Cortex of kidney (tissue), 1 donor: Measurements from ENCODE around the gene YWHAG.
"Not testable (repeated sequence)": the region's sequence is repeated elsewhere in the genome, so short reads cannot be mapped to it uniquely, and the experiment has no call there.

Experiments
- DNase-seq: peaks from one replicate; lab custom pipeline; 2025; lab: John Stamatoyannopoulos, UW

YWHAG gene

GRCh38 chr7:76347710-76348109, 11.1 kb downstream of the YWHAG start:
- no peak for DNase-seq

GRCh38 chr7:76346778-76347177, 12.0 kb downstream of the YWHAG start:
- no peak for DNase-seq

- DNase-seq: no peak
These were observed 12.7 kb downstream of the YWHAG start for GRCh38 chr7:76346097-76346496.

GRCh38 chr7:76343931-76344321, 14.9 kb downstream of the YWHAG start:
- DNase-seq: no peak

- DNase-seq: no peak
These were observed 15.4 kb downstream of the YWHAG start for GRCh38 chr7:76343294-76343930.

- no peak for DNase-seq
These were observed 16.6 kb downstream of the YWHAG start for GRCh38 chr7:76342222-76342621.

GRCh38 chr7:76340617-76341131, 18.1 kb downstream of the YWHAG start:
- no peak for DNase-seq

- DNase-seq: no peak
These were observed 20.3 kb downstream of the YWHAG start for GRCh38 chr7:76338298-76339084.

- no peak for DNase-seq
These were observed 21.6 kb downstream of the YWHAG start for GRCh38 chr7:76337147-76337546.

- no peak for DNase-seq
These were observed 22.7 kb downstream of the YWHAG start for GRCh38 chr7:76336094-76336493.

- not testable (repeated sequence) for DNase-seq
These were observed 23.4 kb downstream of the YWHAG start for GRCh38 chr7:76335417-76335816.

- DNase-seq: no peak
These were observed 24.3 kb downstream of the YWHAG start for GRCh38 chr7:76334320-76334967.

- DNase-seq: no peak
These were observed 25.2 kb downstream of the YWHAG start for GRCh38 chr7:76333511-76334101.

GRCh38 chr7:76332078-76332477, 26.7 kb downstream of the YWHAG start:
- no peak for DNase-seq

GRCh38 chr7:76330673-76331072, 28.1 kb downstream of the YWHAG start:
- no peak for DNase-seq

GRCh38 chr7:76330261-76330660, 28.5 kb downstream of the YWHAG start:
- no peak for DNase-seq

- DNase-seq: no peak
These were observed 29.3 kb downstream of the YWHAG start for GRCh38 chr7:76329479-76329878.

GRCh38 chr7:76328389-76328788, 30.4 kb downstream of the YWHAG start:
- no peak for DNase-seq

GRCh38 chr7:76327610-76328009, 31.2 kb downstream of the YWHAG start:
- DNase-seq: no peak

GRCh38 chr7:76326646-76327233, 32.1 kb downstream of the YWHAG start:
- no peak for DNase-seq

- DNase-seq: no peak
These were observed 33.0 kb downstream of the YWHAG start for GRCh38 chr7:76325811-76326210.

- no peak for DNase-seq
These were observed 33.7 kb downstream of the YWHAG start for GRCh38 chr7:76325092-76325491.
